ENCODE results near the gene TBC1D2B.

Gene TBC1D2B

GRCh38 chr15:78052001-78052401 is 25.5 kb downstream of the TBC1D2B start:
- DNase-seq = peak in 1 of 5 donors; percentile 37

- DNase-seq = no peak
Observed at GRCh38 chr15:78051596-78051995, 25.9 kb downstream of the TBC1D2B start.

- peak in 2 of 5 donors; percentile 13 to 40 for DNase-seq
Observed at GRCh38 chr15:78050826-78051225, 26.7 kb downstream of the TBC1D2B start.

GRCh38 chr15:78050441-78050809 is 27.1 kb downstream of the TBC1D2B start:
- no peak for DNase-seq

- DNase-seq = peak in 3 of 5 donors; percentile 21 to 83 (median 29)
Observed at GRCh38 chr15:78049691-78050440, 27.6 kb downstream of the TBC1D2B start.

GRCh38 chr15:78048628-78048920 is 28.9 kb downstream of the TBC1D2B start:
- DNase-seq = no peak

- peak in 2 of 5 donors; percentile 13 to 65 for DNase-seq
Observed at GRCh38 chr15:78047761-78048627, 29.5 kb downstream of the TBC1D2B start.

- DNase-seq = peak in 1 of 5 donors; percentile 81
Observed at GRCh38 chr15:78046796-78047341, 30.6 kb downstream of the TBC1D2B start.

- DNase-seq = no peak
Observed at GRCh38 chr15:78045189-78045588, 32.3 kb downstream of the TBC1D2B start.

- peak in 1 of 5 donors; percentile 77 for DNase-seq
Observed at GRCh38 chr15:78044407-78045155, 32.9 kb downstream of the TBC1D2B start.

- DNase-seq = no peak
Observed at GRCh38 chr15:78041946-78042345, 35.6 kb downstream of the TBC1D2B start.

GRCh38 chr15:78040653-78041244 is 36.8 kb downstream of the TBC1D2B start:
- DNase-seq = no peak

GRCh38 chr15:78038585-78039247 is 38.8 kb downstream of the TBC1D2B start:
- DNase-seq = no peak

GRCh38 chr15:78037779-78038305 is 39.7 kb downstream of the TBC1D2B start:
- DNase-seq = peak in 1 of 5 donors; percentile 43

- no peak for DNase-seq
Observed at GRCh38 chr15:78037328-78037727, 40.2 kb downstream of the TBC1D2B start.

GRCh38 chr15:78035861-78036476 is 41.5 kb downstream of the TBC1D2B start:
- DNase-seq = no peak

GRCh38 chr15:78035321-78035751 is 42.2 kb downstream of the TBC1D2B start:
- DNase-seq = peak in 2 of 5 donors; percentile 23 to 35

GRCh38 chr15:78034495-78035191 is 42.9 kb downstream of the TBC1D2B start:
- peak; percentile 42 to 87 (median 67) for DNase-seq

GRCh38 chr15:78033864-78034263 is 43.6 kb downstream of the TBC1D2B start:
- DNase-seq = peak; percentile 35 to 68 (median 60)

GRCh38 chr15:78032671-78033070 is 44.8 kb downstream of the TBC1D2B start:
- no peak for DNase-seq

All from T-helper 1 cell (primary cell).